ENCODE measurements around the gene LRPAP1. TPM values are rescaled to one million over a fixed set of nuclear protein-coding genes. Genes with fewer than 3 reads are reported as not detected.

The LRPAP1 gene
- total and polyA plus RNA-seq, 2 experiments from 2014 or later = 63.0 to 82.5 TPM

DNA sequence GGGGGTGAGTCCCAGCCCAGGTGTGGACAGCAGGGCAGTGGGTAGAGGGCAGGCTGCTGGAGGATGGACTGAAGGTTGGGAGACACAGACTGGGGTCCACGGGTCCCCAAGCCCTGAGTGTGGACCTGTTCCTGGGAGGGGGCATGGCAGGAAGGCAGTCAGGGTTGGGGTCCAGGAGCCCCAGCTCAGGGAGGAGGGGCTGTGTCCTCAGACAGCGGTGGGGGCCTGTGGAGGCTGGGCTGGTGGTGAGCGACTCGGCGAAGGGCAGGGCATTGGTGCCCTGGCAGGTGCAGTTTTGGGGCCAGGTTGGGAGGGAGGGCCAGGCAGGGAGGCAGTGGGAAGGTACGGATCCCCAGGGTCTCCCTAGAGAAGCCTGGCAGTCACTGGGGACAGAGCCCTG, 35.1 kb downstream of the LRPAP1 start:
- Mint-ChIP-seq H3K27me3 (ENCODE audit: insufficient read depth, low read depth, poor library complexity) (peaks cover 48% of the 10 kb centered on the region), H3K4me3 (no peak overlapping the region), H3K27ac (no peak overlapping the region), H3K36me3 (ENCODE audit: low read depth) (no peaks in the 10 kb centered on the region), H3K9me3 (no peaks in the 10 kb centered on the region), H3K4me1 (peaks cover 3% of the 10 kb centered on the region)
- DNase-seq (ENCODE audit: low spot score) (no peak), ATAC-seq (no peak)
- no peaks in the 10 kb centered on the region for H3K4me1 ChIP-seq (ENCODE audit: insufficient read depth)
- H3K4me3 ChIP-seq = no peak overlapping the region
- H2AFZ ChIP-seq = no peak overlapping the region
- H3K79me2 ChIP-seq (replicated peaks; ENCODE audit: insufficient read depth) = no peaks in the 10 kb centered on the region
- H3K27me3 ChIP-seq (ENCODE audit: insufficient read depth) = peaks cover 59% of the 10 kb centered on the region
- H3F3A ChIP-seq (replicated peaks; ENCODE audit: low read depth) = no peaks in the 10 kb centered on the region
- TF ChIP-seq, protein P1, sequence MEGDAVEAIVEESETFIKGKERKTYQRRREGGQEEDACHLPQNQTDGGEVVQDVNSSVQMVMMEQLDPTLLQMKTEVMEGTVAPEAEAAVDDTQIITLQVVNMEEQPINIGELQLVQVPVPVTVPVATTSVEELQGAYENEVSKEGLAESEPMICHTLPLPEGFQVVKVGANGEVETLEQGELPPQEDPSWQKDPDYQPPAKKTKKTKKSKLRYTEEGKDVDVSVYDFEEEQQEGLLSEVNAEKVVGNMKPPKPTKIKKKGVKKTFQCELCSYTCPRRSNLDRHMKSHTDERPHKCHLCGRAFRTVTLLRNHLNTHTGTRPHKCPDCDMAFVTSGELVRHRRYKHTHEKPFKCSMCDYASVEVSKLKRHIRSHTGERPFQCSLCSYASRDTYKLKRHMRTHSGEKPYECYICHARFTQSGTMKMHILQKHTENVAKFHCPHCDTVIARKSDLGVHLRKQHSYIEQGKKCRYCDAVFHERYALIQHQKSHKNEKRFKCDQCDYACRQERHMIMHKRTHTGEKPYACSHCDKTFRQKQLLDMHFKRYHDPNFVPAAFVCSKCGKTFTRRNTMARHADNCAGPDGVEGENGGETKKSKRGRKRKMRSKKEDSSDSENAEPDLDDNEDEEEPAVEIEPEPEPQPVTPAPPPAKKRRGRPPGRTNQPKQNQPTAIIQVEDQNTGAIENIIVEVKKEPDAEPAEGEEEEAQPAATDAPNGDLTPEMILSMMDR (conservative IDR thresholded peaks at IDR 0.05; ENCODE audit: low read depth in 2 of 2) = no peak
- no peak for TF ChIP-seq POLR2AphosphoS5 (IDR thresholded peaks at IDR 0.05; ENCODE audit: low read depth)
- TF ChIP-seq JUNB (IDR thresholded peaks at IDR 0.05; ENCODE audit: unreplicated experiment) = no peak
- TF ChIP-seq, protein P2, sequence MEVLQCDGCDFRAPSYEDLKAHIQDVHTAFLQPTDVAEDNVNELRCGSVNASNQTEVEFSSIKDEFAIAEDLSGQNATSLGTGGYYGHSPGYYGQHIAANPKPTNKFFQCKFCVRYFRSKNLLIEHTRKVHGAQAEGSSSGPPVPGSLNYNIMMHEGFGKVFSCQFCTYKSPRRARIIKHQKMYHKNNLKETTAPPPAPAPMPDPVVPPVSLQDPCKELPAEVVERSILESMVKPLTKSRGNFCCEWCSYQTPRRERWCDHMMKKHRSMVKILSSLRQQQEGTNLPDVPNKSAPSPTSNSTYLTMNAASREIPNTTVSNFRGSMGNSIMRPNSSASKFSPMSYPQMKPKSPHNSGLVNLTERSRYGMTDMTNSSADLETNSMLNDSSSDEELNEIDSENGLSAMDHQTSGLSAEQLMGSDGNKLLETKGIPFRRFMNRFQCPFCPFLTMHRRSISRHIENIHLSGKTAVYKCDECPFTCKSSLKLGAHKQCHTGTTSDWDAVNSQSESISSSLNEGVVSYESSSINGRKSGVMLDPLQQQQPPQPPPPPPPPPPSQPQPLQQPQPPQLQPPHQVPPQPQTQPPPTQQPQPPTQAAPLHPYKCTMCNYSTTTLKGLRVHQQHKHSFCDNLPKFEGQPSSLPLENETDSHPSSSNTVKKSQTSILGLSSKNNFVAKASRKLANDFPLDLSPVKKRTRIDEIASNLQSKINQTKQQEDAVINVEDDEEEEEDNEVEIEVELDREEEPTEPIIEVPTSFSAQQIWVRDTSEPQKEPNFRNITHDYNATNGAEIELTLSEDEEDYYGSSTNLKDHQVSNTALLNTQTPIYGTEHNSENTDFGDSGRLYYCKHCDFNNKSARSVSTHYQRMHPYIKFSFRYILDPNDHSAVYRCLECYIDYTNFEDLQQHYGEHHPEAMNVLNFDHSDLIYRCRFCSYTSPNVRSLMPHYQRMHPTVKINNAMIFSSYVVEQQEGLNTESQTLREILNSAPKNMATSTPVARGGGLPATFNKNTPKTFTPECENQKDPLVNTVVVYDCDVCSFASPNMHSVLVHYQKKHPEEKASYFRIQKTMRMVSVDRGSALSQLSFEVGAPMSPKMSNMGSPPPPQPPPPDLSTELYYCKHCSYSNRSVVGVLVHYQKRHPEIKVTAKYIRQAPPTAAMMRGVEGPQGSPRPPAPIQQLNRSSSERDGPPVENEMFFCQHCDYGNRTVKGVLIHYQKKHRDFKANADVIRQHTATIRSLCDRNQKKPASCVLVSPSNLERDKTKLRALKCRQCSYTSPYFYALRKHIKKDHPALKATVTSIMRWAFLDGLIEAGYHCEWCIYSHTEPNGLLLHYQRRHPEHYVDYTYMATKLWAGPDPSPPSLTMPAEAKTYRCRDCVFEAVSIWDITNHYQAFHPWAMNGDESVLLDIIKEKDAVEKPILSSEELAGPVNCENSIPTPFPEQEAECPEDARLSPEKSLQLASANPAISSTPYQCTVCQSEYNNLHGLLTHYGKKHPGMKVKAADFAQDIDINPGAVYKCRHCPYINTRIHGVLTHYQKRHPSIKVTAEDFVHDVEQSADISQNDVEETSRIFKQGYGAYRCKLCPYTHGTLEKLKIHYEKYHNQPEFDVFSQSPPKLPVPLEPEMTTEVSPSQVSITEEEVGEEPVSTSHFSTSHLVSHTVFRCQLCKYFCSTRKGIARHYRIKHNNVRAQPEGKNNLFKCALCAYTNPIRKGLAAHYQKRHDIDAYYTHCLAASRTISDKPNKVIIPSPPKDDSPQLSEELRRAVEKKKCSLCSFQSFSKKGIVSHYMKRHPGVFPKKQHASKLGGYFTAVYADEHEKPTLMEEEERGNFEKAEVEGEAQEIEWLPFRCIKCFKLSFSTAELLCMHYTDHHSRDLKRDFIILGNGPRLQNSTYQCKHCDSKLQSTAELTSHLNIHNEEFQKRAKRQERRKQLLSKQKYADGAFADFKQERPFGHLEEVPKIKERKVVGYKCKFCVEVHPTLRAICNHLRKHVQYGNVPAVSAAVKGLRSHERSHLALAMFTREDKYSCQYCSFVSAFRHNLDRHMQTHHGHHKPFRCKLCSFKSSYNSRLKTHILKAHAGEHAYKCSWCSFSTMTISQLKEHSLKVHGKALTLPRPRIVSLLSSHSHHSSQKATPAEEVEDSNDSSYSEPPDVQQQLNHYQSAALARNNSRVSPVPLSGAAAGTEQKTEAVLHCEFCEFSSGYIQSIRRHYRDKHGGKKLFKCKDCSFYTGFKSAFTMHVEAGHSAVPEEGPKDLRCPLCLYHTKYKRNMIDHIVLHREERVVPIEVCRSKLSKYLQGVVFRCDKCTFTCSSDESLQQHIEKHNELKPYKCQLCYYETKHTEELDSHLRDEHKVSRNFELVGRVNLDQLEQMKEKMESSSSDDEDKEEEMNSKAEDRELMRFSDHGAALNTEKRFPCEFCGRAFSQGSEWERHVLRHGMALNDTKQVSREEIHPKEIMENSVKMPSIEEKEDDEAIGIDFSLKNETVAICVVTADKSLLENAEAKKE (CRISPR knock-in tag; IDR thresholded peaks at IDR 0.05) = no peak
- TF ChIP-seq, protein P3, sequence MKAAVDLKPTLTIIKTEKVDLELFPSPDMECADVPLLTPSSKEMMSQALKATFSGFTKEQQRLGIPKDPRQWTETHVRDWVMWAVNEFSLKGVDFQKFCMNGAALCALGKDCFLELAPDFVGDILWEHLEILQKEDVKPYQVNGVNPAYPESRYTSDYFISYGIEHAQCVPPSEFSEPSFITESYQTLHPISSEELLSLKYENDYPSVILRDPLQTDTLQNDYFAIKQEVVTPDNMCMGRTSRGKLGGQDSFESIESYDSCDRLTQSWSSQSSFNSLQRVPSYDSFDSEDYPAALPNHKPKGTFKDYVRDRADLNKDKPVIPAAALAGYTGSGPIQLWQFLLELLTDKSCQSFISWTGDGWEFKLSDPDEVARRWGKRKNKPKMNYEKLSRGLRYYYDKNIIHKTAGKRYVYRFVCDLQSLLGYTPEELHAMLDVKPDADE (IDR thresholded peaks at IDR 0.05) = no peak
- no peak overlapping the region for H3K27ac ChIP-seq (ENCODE audit: low read depth)
- H3K36me3 ChIP-seq (ENCODE audit: insufficient read depth) = no peaks in the 10 kb centered on the region
- H4K20me1 ChIP-seq (replicated peaks; ENCODE audit: insufficient read depth) = peaks cover 5% of the 10 kb centered on the region; the same call in 1 of the 2 replicates
- H3K4me2 ChIP-seq = no peak overlapping the region
- H3K9me2 ChIP-seq (ENCODE audit: insufficient read depth) = no peaks in the 10 kb centered on the region
